Muscle of back (tissue), 11 donors: Measurements from ENCODE around the gene TET3. TPM values are rescaled to one million over a fixed set of nuclear protein-coding genes. Genes with fewer than 3 reads are reported as not detected.
A peak's percentile ranks its signal among the peaks of the same experiment; 100 is the strongest.

Experiments
- DNase-seq, 3 donors: peaks; one replicate each; pipeline versions ENCODE4 v3.0.0 to v3.0.0-alpha.2; 2013
- polyA plus RNA-seq, 10 donors: library from polyadenylated mRNA; unstranded; fragments of 120-200 nt; gene quantifications; one replicate each; pipeline ENCODE4 v1.2.1, GENCODE V29; 2013; ENCODE audit not compliant: insufficient read length in 10 of 10

The TET3 gene
- polyA plus RNA-seq, 10 donors, result 6.6 to 12.9 (median 8.7) TPM

DNA sequence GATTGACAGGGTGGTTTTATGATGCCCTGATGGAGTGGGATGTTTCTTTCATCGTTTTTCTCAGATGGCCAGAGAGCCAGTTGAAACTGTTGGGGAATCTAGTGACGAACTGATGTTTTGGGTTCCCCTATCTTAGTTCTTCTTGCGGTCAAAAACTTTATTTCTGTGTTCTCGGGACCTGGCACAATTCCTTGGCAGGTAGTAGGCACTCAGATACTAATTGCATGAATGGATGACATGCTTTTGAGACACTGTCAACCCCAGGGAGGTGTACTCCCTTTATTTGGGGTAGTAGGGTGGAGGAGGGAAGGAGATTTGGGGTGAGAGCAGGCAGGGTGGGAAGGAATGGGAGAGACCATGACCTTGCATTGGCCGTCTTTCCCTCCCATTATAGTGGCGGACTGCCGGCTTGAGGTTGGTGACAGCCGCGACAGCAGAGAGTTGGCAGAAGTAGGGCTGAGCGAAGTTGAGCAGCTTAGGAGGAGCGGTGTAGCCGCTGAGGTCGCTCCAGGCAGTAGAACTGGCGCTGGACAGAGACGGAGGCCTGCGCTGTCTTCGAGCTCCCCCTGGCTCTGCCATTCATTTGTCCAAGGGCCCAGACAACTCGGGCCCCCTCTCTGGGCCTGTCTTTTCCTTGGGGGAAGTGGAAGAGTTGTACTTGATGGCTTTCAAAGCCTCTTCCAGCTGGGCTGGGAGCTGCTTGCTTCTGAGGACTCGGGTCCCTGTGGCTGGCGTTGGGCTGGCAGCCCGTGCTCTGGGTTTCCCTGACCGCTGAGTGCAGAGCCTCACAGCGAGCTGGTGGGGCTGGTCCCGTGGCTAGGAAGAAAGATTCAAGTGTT lies 2.6 kb downstream of the TET3 start:
- peak in 2 of 3 donors; percentile 53 to 73 for DNase-seq

- DNase-seq, result no peak
Observed at GRCh38 chr2:73987948-73988700, 3.4 kb downstream of the TET3 start.

DNA sequence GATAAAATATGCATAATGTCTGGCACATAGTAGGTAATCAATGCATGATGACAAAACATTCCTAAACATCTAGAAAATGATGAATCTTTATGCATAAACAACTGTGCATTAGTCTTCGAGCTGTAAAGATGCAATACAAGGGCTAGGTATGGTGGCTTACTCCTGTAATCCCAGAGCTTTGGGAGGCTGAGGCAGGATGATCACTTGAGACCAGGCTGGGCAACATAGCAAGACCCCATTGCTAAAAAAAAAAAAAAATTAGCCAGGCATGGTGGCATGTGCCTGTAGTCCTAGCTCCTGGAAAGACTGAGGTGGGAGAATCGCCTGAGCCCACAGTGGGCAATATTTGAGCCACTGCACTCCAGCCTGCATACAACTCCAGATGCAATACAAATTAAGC lies 5.3 kb downstream of the TET3 start:
- no peak for DNase-seq

- DNase-seq, result no peak
Observed at GRCh38 chr2:73990531-73990930, 5.8 kb downstream of the TET3 start.

GRCh38 chr2:73992036-73992435 lies 7.3 kb downstream of the TET3 start:
- no peak for DNase-seq

GRCh38 chr2:73993376-73993775 lies 8.7 kb downstream of the TET3 start:
- no peak for DNase-seq

DNA sequence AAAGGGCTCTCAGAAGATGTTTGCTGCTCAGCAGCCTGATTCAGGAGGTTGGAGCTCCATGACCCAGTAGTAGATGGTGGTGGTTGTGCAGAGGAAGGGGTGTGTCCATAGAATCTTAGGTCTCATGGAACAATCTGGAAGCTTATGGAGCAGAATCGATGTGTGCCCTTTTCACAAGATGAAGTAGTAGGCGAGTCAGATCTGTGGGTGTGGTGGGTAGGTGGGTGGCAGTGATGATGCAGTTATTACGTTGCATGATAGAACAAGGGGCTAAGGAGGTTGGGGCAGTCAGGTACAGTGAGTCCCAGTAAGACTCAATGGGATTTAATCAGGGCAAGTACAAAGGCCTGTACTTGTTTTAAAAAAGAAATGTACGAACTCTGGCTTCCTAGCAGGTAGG lies 9.1 kb downstream of the TET3 start:
- no peak for DNase-seq

- DNase-seq, result no peak
Observed at GRCh38 chr2:73994178-73994831, 9.6 kb downstream of the TET3 start.

DNA sequence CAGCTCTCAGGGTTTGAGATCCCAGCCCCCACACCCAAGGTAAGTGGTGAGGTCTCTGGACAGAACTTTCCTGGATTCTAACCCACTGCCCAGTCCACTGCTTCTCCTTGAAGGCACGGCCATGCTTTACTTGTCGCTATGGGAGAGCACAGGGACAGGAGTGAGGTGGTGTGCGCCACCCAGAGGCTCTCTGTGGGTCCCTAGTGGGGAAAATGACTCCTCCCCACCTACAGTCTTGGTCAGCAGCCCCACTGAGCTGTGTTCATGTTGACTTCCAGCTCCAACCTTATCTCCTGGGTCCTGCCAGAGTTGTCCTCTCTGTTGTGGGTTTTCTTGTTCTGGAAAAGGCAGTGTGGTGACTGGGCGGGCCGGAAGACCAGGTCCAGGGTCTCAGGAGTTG lies 11.1 kb downstream of the TET3 start:
- DNase-seq, result no peak

- no peak for DNase-seq
Observed at GRCh38 chr2:73997813-73998212, 13.1 kb downstream of the TET3 start.

- no peak for DNase-seq
Observed at GRCh38 chr2:73998451-73998850, 13.7 kb downstream of the TET3 start.

DNA sequence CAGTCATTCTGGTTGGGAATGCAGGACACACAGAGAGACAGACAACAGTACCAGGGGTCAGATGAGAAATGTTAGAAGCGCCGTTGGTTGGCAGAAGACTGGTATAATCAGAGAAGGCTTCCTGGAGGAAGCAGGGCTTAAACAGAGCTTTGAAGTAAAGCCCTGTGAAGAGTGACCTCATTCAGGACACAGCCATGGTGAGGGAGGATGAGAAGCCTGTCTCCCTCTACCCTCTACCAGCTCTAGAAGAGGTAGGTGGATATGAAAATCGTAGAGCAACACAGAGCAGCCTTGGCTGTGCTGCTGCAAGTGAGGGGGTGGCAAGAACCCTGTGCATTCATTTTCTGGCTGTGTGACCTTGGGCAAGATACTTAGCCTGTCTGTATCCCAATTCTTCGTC lies 14.2 kb downstream of the TET3 start:
- DNase-seq, result no peak

DNA sequence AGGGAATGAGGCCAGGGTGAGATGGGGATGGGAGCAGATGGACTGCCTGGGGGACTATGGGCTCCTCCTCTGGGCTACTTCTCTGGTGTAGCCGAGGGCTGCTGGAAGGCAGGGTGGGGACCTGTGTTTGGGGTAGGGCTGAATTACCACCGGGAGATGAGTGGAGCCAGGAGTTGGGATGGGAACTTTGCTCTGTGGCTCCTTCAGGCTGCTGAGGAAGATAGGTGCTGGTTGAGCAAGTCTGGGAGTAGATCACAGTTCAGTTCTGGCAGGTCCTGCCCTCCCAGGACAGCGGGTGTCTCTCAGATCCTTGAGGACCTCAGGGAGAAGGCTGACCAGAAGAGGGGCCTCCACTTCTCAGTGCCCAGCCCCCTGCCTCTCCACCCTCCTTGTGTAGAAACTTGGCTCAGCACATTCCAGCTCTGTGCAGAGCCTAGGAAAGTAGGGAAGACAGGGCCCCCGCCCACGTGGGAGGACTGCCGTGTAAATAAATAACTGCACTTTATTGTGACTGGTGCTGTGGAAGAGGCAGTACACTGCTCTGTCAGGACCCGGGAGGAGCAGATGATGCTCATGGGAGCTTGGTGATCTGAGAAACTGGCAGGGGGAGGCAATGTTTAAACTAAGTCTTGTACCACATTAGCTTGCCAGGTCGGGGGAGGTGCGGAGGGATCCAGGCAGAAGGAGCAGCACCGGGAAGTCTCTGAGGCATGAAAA lies 15.3 kb downstream of the TET3 start:
- peak in 1 of 3 donors; percentile 73 for DNase-seq

GRCh38 chr2:74000666-74001065 lies 16.0 kb downstream of the TET3 start:
- DNase-seq, result no peak

GRCh38 chr2:74001121-74001520 lies 16.4 kb downstream of the TET3 start:
- no peak for DNase-seq

DNA sequence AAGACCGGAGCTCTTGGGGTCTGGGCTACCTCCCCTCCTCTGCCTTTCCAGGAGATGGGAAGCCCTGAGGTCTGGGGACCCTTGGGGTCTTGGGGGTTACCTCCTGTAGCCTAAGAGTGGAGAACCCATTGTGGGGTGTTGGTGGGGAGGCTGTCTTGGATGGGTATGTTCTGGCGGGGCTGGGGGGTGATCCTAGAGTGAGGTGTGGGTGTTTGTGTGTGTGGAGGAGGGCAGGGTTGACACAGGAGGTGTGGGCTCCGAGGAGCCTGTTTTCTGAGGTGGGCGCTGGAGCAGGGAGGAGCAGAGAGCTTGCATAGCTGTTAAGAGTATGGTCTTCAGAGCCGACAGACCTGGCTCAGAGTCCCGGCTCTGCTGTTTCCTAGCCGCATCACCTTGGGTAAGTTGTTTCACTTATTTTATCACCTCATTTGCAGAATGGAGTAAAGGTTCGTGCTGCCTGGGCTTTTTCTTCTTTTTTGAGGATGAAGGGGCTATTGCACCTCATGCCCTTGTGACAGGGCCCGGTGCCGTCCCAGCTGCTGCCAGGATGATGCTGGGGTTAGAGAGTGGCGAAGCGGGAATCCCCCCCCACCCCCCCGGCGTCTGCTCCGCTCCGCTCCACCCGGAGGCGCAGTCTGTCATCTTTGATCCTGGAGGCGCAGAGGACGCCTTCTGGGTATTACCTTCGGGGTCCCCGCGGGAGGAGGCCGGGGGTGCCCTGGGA lies 17.2 kb downstream of the TET3 start:
- DNase-seq, result no peak

DNA sequence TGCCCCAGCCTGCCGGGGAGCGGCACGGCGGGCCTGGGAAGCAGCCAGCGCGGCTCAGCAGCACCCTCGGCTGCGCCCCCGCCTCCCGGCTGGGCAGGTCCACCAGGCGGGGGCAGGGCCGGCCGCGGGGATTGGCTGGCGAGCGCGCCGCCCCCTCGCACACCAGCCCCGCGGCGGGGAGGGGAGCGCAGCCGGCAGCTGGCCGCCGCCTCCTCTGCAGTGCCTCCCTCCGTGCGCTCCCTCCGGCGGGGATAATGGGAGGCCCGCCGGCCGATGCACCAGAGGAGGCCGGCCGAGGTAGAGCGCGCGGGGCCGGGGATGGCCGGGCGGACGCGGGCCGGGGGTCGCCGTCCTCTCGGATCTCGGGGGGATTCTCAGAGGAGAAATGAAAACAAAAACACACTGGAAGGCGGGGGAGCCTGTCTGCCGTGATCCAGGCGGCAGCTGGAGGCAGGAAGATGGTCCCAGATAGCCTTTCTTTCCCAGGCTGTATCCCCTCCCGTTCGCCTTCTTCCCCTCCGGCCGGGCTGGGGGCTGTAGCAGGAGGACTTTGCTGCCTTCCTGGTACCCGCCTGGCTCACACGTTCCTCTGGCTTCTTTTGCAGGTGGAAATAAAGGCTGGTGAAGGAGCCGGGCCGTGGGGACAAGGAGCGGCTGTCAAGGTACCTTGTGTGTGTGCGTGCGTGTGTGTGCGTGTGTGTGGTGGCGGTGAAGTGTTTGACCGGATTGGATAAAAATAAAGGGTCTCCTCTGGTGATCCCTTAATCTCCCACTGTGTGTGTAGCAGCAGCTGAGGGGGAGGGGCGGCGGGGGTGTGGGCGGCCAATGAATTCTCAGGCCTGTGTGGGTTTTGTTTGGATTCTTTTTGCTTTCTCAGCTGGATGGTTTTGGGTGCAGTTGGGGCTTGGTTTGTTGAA lies 18.1 kb downstream of the TET3 start:
- peak; percentile 86 to 95 (median 89) for DNase-seq

- DNase-seq, result no peak
Observed at GRCh38 chr2:74003494-74004211, 18.9 kb downstream of the TET3 start.
